ENCODE measurements around the gene LEFTY1. TPM values are rescaled to one million over a fixed set of nuclear protein-coding genes. Genes with fewer than 3 reads are reported as not detected.
A peak's percentile ranks its signal among the peaks of the same experiment; 100 is the strongest.

Gene LEFTY1
- total RNA-seq, 1 experiment from 2014 or later, result not detected

DNA sequence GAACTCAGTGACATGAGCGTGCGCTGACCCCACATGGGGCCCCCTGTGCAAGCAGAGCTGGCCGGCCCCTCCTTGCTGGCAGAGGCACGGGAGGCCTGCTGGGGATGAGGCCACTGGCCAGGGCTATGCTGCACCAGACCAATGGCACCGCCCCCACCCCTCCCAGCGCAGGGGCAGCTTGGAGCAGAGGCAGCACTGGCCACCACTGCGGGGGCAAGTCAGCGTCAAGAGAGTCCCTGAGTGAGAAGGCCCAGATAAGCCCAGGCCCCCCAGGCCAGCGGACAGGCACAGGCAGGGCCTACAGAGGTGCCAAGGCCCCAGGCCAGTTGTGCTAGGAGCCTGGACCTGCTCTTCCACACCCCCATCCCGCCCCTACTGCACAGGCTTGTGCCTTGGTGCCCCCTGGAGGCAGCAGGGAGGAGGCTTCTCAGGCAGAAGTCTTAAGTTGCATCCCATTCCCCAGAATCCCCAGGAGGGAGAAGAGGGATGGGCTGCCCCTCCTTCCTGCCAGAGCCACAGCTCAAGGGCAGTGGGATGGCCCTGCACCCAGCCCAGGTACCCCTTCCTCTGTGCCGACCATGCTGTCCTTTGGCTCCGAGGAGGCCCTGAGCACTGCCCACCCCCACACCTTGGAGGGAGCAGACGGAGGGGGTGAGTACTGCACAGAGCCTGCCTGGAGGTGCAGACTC, 43.2 kb downstream of the LEFTY1 start:
- no peaks in the 10 kb centered on the region for H3K4me1 ChIP-seq
- Mint-ChIP-seq H3K27ac (ENCODE audit: unreplicated experiment) (no peak overlapping the region), H3K27me3 (ENCODE audit: insufficient read depth, unreplicated experiment) (no peaks in the 10 kb centered on the region), H3K4me3 (ENCODE audit: unreplicated experiment) (no peak overlapping the region), H3K36me3 (ENCODE audit: insufficient read depth, unreplicated experiment) (peaks cover 92% of the 10 kb centered on the region), H3K9me3 (ENCODE audit: unreplicated experiment) (no peaks in the 10 kb centered on the region), H3K4me1 (ENCODE audit: low read depth, unreplicated experiment) (no peaks in the 10 kb centered on the region)
- CTCF ChIA-PET, result interaction anchor here (0.6 to 1.1 kb wide), 4 partner anchors 9 to 68 kb away, joined by 3 read pairs; partner anchors contain the start of gene SRP9
- no TSS peak for BruUV-seq (replicated peaks)
- no peak overlapping the region for H3K4me3 ChIP-seq (ENCODE audit: low read depth, low read length)
- intact Hi-C loops (cut with micrococcal nuclease; ENCODE audit: unreplicated experiment), result loop anchor here (1.0 to 10.0 kb wide), 5 partner anchors 33 to 370 kb away; partner anchors contain the start of gene SRP9
- POLR2A ChIA-PET, result no interaction called here
- TF ChIP-seq, protein P1, sequence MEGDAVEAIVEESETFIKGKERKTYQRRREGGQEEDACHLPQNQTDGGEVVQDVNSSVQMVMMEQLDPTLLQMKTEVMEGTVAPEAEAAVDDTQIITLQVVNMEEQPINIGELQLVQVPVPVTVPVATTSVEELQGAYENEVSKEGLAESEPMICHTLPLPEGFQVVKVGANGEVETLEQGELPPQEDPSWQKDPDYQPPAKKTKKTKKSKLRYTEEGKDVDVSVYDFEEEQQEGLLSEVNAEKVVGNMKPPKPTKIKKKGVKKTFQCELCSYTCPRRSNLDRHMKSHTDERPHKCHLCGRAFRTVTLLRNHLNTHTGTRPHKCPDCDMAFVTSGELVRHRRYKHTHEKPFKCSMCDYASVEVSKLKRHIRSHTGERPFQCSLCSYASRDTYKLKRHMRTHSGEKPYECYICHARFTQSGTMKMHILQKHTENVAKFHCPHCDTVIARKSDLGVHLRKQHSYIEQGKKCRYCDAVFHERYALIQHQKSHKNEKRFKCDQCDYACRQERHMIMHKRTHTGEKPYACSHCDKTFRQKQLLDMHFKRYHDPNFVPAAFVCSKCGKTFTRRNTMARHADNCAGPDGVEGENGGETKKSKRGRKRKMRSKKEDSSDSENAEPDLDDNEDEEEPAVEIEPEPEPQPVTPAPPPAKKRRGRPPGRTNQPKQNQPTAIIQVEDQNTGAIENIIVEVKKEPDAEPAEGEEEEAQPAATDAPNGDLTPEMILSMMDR (IDR thresholded peaks at IDR 0.05; ENCODE audit: insufficient read depth in 1 of 2, low read depth in 1 of 2, low read length in 1 of 2, severe bottlenecking in 1 of 2, unreplicated experiment in 1 of 2), result peak; percentile 82
- H3K9me3 ChIP-seq, result no peaks in the 10 kb centered on the region
- no peaks in the 10 kb centered on the region for H3K27me3 ChIP-seq (replicated peaks; ENCODE audit: control insufficient read depth, insufficient read depth, low read length)
- no peaks in the 10 kb centered on the region; the same call in 1 of the 2 replicates for H3K36me3 ChIP-seq (ENCODE audit: control insufficient read depth, insufficient read depth, low read length)
- DNase-seq, result peak; percentile 85 to 87

DNA sequence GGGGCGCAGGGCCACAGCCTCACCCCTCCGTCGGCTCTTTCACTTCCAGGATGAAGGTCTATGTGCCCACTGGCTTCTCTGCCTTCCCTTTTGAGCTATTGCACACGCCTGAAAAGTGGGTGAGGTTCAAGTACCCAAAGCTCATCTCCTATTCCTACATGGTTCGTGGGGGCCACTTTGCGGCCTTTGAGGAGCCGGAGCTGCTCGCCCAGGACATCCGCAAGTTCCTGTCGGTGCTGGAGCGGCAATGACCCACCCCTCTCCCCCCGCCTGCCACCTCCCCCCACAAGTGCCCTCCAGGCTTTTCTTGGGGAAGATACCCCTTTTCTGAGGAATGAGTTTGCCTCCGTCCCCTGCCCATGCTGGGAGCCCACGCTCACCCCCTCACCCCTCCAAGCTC, 43.8 kb downstream of the LEFTY1 start:
- H3K27me3 Mint-ChIP-seq (ENCODE audit: insufficient read depth, unreplicated experiment), result no peaks in the 10 kb centered on the region
- no peaks in the 10 kb centered on the region for H3K4me1 Mint-ChIP-seq (ENCODE audit: low read depth, unreplicated experiment)
- no TSS peak for BruUV-seq (replicated peaks)
- Histone ChIP-seq H3K36me3 (ENCODE audit: control insufficient read depth, insufficient read depth, low read length) (no peaks in the 10 kb centered on the region; the same call in 1 of the 2 replicates), H3K4me3 (ENCODE audit: low read depth, low read length) (no peak overlapping the region), H3K27me3 (replicated peaks; ENCODE audit: control insufficient read depth, insufficient read depth, low read length) (no peaks in the 10 kb centered on the region), H3K4me1 (no peaks in the 10 kb centered on the region), H3K9me3 (no peaks in the 10 kb centered on the region)
- ChIA-PET POLR2A (no interaction called here), CTCF (interaction anchor here (0.6 kb wide), 1 partner anchor 9 kb away, joined by 3 read pairs; no protein-coding TSS in a partner anchor)
- intact Hi-C loops (cut with micrococcal nuclease; ENCODE audit: unreplicated experiment), result loop anchor here (5.0 to 10.0 kb wide), 2 partner anchors 132 to 290 kb away; no protein-coding TSS in a partner anchor
- H3K36me3 Mint-ChIP-seq (ENCODE audit: insufficient read depth, unreplicated experiment), result peaks cover 89% of the 10 kb centered on the region
- no peak overlapping the region for H3K4me3 Mint-ChIP-seq (ENCODE audit: unreplicated experiment)
- no peaks in the 10 kb centered on the region for H3K9me3 Mint-ChIP-seq (ENCODE audit: unreplicated experiment)
- H3K27ac Mint-ChIP-seq (ENCODE audit: unreplicated experiment), result no peak overlapping the region
- no peak for DNase-seq
- TF ChIP-seq, protein P1 (IDR thresholded peaks at IDR 0.05; ENCODE audit: insufficient read depth in 1 of 2, low read depth in 1 of 2, low read length in 1 of 2, severe bottlenecking in 1 of 2, unreplicated experiment in 1 of 2), result no peak

DNA sequence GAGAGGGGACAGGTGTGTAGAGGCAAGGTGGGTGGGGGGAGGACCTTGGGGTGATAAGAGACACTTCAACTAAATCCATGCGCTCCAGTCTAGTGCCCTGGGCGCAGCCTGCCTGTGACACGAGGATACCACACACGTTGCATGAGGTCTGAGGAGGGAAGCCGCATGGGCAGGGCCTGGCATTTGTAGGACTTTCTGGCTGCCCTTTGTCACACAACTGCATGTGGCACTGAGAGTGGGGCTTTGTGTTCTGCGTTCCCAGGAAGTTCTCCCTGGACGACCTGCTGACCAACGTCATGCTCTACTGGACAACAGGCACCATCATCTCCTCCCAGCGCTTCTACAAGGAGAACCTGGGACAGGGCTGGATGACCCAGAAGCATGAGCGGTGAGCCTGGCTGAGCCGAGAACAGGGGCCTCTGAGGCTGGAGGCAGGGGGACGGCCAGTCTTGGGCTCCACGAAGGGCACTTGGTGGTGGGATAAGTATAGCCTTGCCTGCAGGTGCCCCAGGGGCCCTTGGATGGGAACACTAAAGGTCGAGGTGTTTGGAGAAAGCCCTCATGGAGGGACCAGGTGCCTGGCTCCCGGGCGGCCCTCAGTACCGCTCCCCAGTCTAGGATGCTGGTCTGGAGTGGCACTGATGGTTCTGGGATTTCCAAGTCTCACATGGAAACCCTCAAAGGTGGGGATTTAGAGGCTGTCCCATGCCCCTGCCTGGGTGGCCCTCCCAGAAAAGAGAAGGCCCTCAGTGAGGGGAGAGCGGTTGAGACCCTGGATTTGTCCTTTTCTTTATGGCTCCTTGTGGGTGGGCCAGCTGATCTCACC, 44.5 kb downstream of the LEFTY1 start:
- TF ChIP-seq, protein P1 (IDR thresholded peaks at IDR 0.05; ENCODE audit: insufficient read depth in 1 of 2, low read depth in 1 of 2, low read length in 1 of 2, severe bottlenecking in 1 of 2, unreplicated experiment in 1 of 2), result no peak
- Histone ChIP-seq H3K4me3 (ENCODE audit: low read depth, low read length) (no peak overlapping the region), H3K27me3 (replicated peaks; ENCODE audit: control insufficient read depth, insufficient read depth, low read length) (no peaks in the 10 kb centered on the region), H3K4me1 (no peaks in the 10 kb centered on the region), H3K36me3 (ENCODE audit: control insufficient read depth, insufficient read depth, low read length) (peaks cover under 1% of the 10 kb centered on the region; the same call in 1 of the 2 replicates), H3K9me3 (no peaks in the 10 kb centered on the region)
- no peaks in the 10 kb centered on the region for H3K4me1 Mint-ChIP-seq (ENCODE audit: low read depth, unreplicated experiment)
- CTCF ChIA-PET, result interaction anchor here (0.6 kb wide), 1 partner anchor 10 kb away, joined by 3 read pairs; no protein-coding TSS in a partner anchor
- H3K27ac Mint-ChIP-seq (ENCODE audit: unreplicated experiment), result no peak overlapping the region
- POLR2A ChIA-PET, result no interaction called here
- BruUV-seq (replicated peaks), result no TSS peak
- peaks cover 82% of the 10 kb centered on the region for H3K36me3 Mint-ChIP-seq (ENCODE audit: insufficient read depth, unreplicated experiment)
- no peak overlapping the region for H3K4me3 Mint-ChIP-seq (ENCODE audit: unreplicated experiment)
- no peaks in the 10 kb centered on the region for H3K27me3 Mint-ChIP-seq (ENCODE audit: insufficient read depth, unreplicated experiment)
- H3K9me3 Mint-ChIP-seq (ENCODE audit: unreplicated experiment), result no peaks in the 10 kb centered on the region
- intact Hi-C loops (cut with micrococcal nuclease; ENCODE audit: unreplicated experiment), result loop anchor here (5.0 to 10.0 kb wide), 2 partner anchors 133 to 290 kb away; no protein-coding TSS in a partner anchor
- no peak for DNase-seq

Measured in Caco-2 (cell line).